Measurements from ENCODE around the gene ZNF391.
"Not testable (repeated sequence)": the region's sequence is repeated elsewhere in the genome, so short reads cannot be mapped to it uniquely, and the experiment has no call there.

ZNF391 gene

DNA sequence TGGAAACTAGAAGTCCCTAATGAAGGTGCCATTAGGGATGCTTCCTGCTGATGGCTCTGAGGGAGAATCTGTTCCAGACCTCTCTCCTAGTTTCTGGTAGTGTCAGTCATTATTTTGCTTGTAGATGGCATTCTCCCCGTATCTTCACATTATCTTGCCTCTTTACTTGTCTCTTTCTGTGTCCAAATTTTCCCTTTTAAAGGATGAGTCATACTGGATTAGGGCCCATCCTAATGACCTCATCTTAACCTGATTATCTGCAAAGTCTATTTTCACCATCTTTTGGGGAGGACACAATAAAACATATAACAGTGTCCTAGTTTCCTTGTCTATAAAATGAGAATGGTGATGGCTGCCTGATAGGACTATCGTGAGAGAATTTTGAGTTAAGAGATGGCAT is 27.3 kb downstream of the ZNF391 start:
- ChIA-PET POLR2A (no interaction called here), CTCF (no interaction called here)
- TF ChIP-seq, protein P1, sequence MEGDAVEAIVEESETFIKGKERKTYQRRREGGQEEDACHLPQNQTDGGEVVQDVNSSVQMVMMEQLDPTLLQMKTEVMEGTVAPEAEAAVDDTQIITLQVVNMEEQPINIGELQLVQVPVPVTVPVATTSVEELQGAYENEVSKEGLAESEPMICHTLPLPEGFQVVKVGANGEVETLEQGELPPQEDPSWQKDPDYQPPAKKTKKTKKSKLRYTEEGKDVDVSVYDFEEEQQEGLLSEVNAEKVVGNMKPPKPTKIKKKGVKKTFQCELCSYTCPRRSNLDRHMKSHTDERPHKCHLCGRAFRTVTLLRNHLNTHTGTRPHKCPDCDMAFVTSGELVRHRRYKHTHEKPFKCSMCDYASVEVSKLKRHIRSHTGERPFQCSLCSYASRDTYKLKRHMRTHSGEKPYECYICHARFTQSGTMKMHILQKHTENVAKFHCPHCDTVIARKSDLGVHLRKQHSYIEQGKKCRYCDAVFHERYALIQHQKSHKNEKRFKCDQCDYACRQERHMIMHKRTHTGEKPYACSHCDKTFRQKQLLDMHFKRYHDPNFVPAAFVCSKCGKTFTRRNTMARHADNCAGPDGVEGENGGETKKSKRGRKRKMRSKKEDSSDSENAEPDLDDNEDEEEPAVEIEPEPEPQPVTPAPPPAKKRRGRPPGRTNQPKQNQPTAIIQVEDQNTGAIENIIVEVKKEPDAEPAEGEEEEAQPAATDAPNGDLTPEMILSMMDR (IDR thresholded peaks at IDR 0.05; ENCODE audit: control extremely low read depth, extremely low read depth, low read depth, missing control alignments) = no peak
- no peak for DNase-seq (ENCODE audit: extremely low spot score)

DNA sequence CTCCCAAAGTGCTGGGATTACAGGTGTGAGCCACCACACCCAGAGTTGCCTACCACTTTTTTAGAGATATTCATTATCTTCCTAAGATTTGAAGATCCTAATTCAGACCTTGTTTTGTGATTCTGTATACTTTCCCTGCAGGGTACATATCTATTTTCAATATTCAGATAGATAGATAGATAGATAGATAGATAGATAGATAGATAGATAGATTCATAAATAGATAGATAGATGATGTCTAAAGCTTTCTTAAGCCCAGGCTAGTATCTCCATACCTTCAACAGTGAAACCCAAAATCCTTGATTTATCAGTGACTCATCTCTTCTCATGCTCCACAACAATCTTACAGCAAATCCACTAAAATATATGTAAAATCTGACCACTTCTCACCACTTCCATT is 30.8 kb downstream of the ZNF391 start:
- POLR2A ChIA-PET = no interaction called here
- TF ChIP-seq, protein P1 (IDR thresholded peaks at IDR 0.05; ENCODE audit: control extremely low read depth, extremely low read depth, low read depth, missing control alignments) = no peak
- CTCF ChIA-PET = no interaction called here
- DNase-seq (ENCODE audit: extremely low spot score) = no peak

DNA sequence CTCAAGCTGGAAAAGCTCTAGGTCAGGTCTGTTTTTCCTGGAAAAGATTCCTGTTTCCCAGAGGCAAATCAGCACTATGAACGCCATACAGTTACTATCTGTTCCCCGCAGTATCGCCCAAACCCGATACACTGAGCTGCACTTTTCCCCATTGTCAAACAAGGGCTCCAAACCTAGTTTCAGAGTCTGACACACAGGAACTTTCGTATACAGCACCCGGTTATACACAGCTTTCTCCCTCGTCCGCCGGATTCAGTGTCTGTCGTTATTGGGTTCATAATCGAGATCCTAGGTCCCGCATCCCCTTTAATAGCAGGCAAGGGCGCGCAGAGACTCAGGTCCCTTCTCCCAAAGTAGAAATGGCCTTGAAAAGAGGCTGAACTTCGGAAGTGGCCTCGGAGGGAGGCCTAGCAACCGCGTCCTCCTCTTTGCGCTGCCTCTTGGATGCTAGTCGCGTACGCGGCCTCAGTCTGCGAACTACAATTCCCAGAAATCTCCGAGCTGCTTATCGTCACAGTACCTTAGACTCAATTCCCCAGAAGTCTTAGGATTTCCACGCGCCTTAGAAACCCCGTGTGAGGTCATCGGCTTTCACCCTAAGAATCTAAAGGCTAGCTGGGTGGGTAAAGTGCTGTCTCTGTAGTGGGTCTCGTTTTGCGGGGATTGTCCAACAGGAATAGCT is 34.2 kb downstream of the ZNF391 start:
- ChIA-PET CTCF (no interaction called here), POLR2A (no interaction called here)
- TF ChIP-seq, protein P1 (IDR thresholded peaks at IDR 0.05; ENCODE audit: control extremely low read depth, extremely low read depth, low read depth, missing control alignments) = no peak
- no peak for DNase-seq (ENCODE audit: extremely low spot score)

DNA sequence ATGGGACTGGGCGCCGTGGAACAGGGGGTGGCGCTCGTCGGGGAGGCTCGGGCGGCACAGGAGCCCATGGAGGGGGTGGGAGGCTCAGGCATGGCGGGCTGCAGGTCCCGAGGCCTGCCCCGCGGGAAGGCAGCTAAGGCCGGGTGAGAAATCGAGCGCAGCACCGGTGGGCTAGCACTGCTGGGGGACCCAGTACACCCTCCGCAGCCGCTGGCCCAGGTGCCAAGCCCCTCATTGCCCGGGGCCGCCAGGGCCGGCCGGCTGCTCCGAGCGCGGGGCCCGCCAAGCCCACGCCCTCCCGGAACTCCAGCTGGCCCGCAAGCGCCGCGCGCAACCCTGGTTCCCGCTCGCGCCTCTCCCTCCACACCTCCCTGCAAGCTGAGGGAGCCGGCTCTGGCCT is 36.3 kb downstream of the ZNF391 start:
- CTCF ChIA-PET = not testable (repeated sequence)

DNA sequence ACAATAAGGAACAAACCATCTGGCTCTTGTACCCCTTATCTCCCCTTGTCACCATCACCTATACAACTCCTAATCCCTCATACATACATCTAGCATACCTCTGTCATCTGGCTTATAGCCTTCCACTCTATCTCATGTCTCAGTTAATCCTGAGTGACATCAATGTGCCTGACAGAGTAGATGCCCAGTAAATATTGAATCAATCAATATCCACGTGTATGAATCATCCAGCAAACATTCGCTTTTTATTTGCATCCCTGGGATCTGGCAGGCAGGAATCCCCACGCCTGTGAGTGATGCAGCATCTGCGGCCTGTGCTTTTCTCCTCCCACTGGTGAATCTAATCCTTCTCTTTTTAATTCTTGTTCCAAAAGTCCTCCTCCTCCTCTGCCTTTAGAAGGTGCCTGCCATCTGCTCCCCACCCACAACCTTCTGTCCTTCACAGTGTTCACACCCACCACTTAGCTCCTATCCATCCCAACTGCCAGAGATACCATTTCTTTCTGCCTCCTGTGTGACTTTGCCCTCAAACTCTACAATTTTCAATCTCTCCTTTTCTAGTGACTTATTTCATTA is 37.6 kb downstream of the ZNF391 start:
- CTCF ChIA-PET = interaction anchor here (0.7 kb wide), 1 partner anchor 27 kb away, joined by 3 read pairs; no protein-coding TSS in a partner anchor

More for the DNA sequence above, 36.3 kb downstream of the ZNF391 start:
- DNase-seq (ENCODE audit: extremely low spot score); POLR2A ChIA-PET: not testable (repeated sequence)

DNA sequence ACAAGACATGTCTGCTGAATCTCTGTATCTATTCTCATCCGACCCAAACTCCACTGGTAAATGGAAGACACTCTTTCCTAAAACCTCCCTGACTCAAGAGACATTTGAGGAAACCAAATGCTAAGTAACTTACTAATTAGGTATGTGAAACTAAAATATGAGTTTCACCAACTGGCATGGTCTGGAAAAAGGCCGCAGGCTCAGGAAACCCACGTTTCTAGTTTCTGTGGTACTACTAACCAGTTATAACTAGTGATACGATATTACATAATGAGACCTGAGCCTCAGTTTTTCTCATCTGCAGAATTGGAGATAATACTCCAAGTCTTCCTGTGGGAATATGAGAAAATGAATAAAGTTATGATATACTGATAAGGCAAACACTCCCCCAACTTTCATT is 39.9 kb downstream of the ZNF391 start:
- POLR2A ChIA-PET = no interaction called here
- DNase-seq (ENCODE audit: extremely low spot score) = no peak
- CTCF ChIA-PET = interaction anchor here (1.0 kb wide), 1 partner anchor 27 kb away, joined by 3 read pairs; no protein-coding TSS in a partner anchor
- TF ChIP-seq, protein P1 (IDR thresholded peaks at IDR 0.05; ENCODE audit: control extremely low read depth, extremely low read depth, low read depth, missing control alignments) = no peak

More for the DNA sequence above, 37.6 kb downstream of the ZNF391 start:
- TF ChIP-seq, protein P1 (IDR thresholded peaks at IDR 0.05; ENCODE audit: control extremely low read depth, extremely low read depth, low read depth, missing control alignments) = no peak
- POLR2A ChIA-PET = no interaction called here
- DNase-seq (ENCODE audit: extremely low spot score) = no peak

DNA sequence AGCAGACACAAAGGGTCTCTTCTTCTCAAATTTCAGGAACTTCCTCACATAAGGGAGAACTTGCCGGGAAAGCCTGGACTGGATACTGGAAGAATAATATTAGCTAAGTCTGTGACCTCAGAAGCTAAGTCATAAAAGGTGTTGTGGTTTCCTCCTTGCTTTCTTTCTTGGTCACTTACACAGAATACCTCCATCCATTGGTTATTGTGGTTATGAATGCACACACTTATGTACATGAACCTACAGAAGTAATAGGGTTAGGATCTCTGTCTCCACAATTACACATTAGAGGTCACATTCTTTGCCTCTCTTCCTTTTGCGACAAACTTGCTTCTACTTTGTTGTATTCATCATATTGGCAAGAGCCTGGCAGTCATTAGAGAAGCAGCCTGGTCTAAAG is 40.4 kb downstream of the ZNF391 start:
- ChIA-PET POLR2A (no interaction called here), CTCF (interaction anchor here (0.9 to 1.3 kb wide), 3 partner anchors 17 to 26 kb away, joined by 3 read pairs; no protein-coding TSS in a partner anchor)
- TF ChIP-seq, protein P1 (IDR thresholded peaks at IDR 0.05; ENCODE audit: control extremely low read depth, extremely low read depth, low read depth, missing control alignments) = no peak
- no peak for DNase-seq (ENCODE audit: extremely low spot score)

All from GM10248 (cell line).